GM12891 (cell line): ENCODE results near the gene NAALADL2.

Experiments used
- POLR2A ChIP-seq: IDR thresholded peaks from 2 replicates; pipeline ENCODE4 v1.6.1; 2011; ENCODE audit warnings: low read depth, low read length, control low read depth
- POLR2AphosphoS5 ChIP-seq: IDR thresholded peaks from 2 replicates; pipeline ENCODE4 v1.6.1; 2011; ENCODE audit warnings: low read depth, low read length, control low read depth
- SPI1 ChIP-seq: IDR thresholded peaks from 2 replicates; pipeline ENCODE4 v1.6.1; 2011; ENCODE audit warnings: low read depth, low read length, control low read depth
- TAF1 ChIP-seq: IDR thresholded peaks from 2 replicates; pipeline ENCODE4 v1.6.1; 2011; ENCODE audit warnings: low read depth, low read length, control low read depth

DNA sequence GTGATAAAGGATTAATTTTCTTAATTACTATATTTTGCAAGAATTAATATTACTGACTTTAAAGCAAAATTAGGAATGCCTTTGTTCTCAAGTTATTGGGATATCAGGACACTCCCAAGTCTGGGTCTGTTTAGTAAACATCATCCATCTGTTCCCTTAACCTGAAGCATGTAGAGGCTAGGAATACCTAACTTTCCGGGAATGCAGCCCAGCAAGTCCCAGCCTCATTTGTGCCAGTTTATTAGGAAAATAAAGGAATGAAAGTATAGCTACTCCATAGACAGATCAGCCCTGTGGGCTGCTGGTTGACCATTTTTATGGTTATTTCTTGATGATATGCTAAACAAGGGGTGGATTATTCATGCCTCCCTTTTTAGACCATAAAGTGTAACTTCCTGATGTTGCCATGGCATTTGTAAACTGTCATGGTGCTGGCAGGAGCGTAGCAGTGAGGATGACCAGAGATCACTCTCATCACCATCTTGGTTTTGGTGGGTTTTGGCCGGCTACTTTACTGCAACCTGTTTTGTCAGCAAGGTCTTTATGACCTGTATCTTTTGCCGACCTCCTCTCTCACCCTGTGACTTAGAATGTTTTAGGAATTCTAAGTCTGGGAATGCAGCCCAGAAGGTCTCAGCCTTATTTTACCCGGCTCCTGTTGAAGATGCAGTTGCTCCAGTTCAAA, 540.2 kb downstream of the NAALADL2 start:
- no peak for TF ChIP-seq TAF1
- TF ChIP-seq POLR2AphosphoS5, result no peak
- no peak for TF ChIP-seq POLR2A
- TF ChIP-seq SPI1, result no peak
